IMR-90 (cell line): Measurements from ENCODE around the gene MFAP3. TPM values are rescaled to one million over a fixed set of nuclear protein-coding genes. Genes with fewer than 3 reads are reported as not detected.

Experiments used
- ATAC-seq: fragments of 200-7000 bp; cut with Tn5 transposase; 2 replicates; pipeline ENCODE4 v1.9.1; 2020; ENCODE audit warnings: low read depth, mild to moderate bottlenecking, moderate library complexity
- BruUV-seq: library from RNA; stranded (reverse); fragments of 400-500 nt; replicated peaks from 2 replicates; lab custom pipeline; 2021; lab: Mats Ljungman, UMichigan
- CTCF ChIA-PET: fragments of 300-600 bp; formaldehyde crosslinking; extraction: SDS; loops from one replicate; lab custom pipeline; 2021; ENCODE audit warnings: antibody characterized with exemption; lab: Yijun Ruan, JAX
- POLR2A ChIA-PET: fragments of 300-600 bp; sonication (Branson Sonifier 250); formaldehyde crosslinking; loops from one replicate; lab custom pipeline; 2022; ENCODE audit warnings: antibody characterized with exemption; ENCODE audit not compliant: unreplicated experiment; lab: Charles Lee
- DNase-seq: peaks from one replicate; pipeline ENCODE4 v3.0.0; 2013
- H2AFZ ChIP-seq: replicated peaks from 2 replicates; pipeline ENCODE3; 2013; ENCODE audit warnings: low read length, mild to moderate bottlenecking; ENCODE audit not compliant: poor library complexity
- H2AK5ac ChIP-seq: 2 replicates; pipeline ENCODE4 v1.6.1; 2013; ENCODE audit warnings: low read depth, low read length, inconsistent platforms
- H2AK9ac ChIP-seq: replicated peaks from 2 replicates; pipeline ENCODE3; 2013; ENCODE audit warnings: mild to moderate bottlenecking, low read depth, low read length, moderate library complexity; ENCODE audit not compliant: poor library complexity
- H2BK120ac ChIP-seq: 2 replicates; pipeline ENCODE4 v1.6.1; 2013; ENCODE audit warnings: low read depth, low read length, inconsistent platforms
- H2BK15ac ChIP-seq: 3 replicates; pipeline ENCODE4 v1.6.1; 2013; ENCODE audit warnings: low read depth, low read length, inconsistent platforms
- H2BK20ac ChIP-seq: 2 replicates; pipeline ENCODE4 v1.6.1; 2013; ENCODE audit warnings: low read depth, mild to moderate bottlenecking, inconsistent platforms, low read length, moderate library complexity
- H2BK5ac ChIP-seq: 2 replicates; pipeline ENCODE4 v1.6.1; 2013; ENCODE audit warnings: mild to moderate bottlenecking, low read depth, low read length, inconsistent platforms; ENCODE audit not compliant: poor library complexity, severe bottlenecking
- H3K14ac ChIP-seq: replicated peaks from 2 replicates; pipeline ENCODE4 v1.6.1; 2013; ENCODE audit warnings: low read depth, low read length, inconsistent platforms
- H3K18ac ChIP-seq: 2 replicates; pipeline ENCODE4 v1.6.1; 2013; ENCODE audit warnings: low read depth, low read length, control low read depth
- H3K23ac ChIP-seq: 2 replicates; pipeline ENCODE4 v1.6.1; 2013; ENCODE audit warnings: low read depth, low read length, inconsistent platforms
- H3K27ac ChIP-seq: 2 replicates; pipeline ENCODE4 v1.5.1; 2013; ENCODE audit warnings: mild to moderate bottlenecking, control low read depth, low read length; ENCODE audit not compliant: insufficient read depth
- H3K27me3 ChIP-seq: 2 replicates; pipeline ENCODE4 v1.6.1; 2013; ENCODE audit warnings: low read length; ENCODE audit not compliant: control insufficient read depth, insufficient read depth
- H3K36me3 ChIP-seq: 2 replicates; pipeline ENCODE4 v1.6.1; 2013; ENCODE audit warnings: low read length, mixed read lengths; ENCODE audit not compliant: control insufficient read depth, insufficient read depth
- H3K4ac ChIP-seq: 2 replicates; pipeline ENCODE4 v1.6.1; 2013; ENCODE audit warnings: low read depth, low read length, inconsistent platforms
- H3K4me1 ChIP-seq: 2 replicates; pipeline ENCODE4 v1.6.1; 2013; ENCODE audit warnings: low read length, mixed read lengths; ENCODE audit not compliant: control insufficient read depth, insufficient read depth
- H3K4me2 ChIP-seq: 2 replicates; pipeline ENCODE4 v1.6.1; 2013; ENCODE audit warnings: low read depth, mild to moderate bottlenecking, control low read depth, low read length, moderate library complexity
- H3K4me3 ChIP-seq: 2 replicates; pipeline ENCODE4 v1.5.1; 2013; ENCODE audit warnings: low read depth, mild to moderate bottlenecking, control low read depth, low read length, moderate library complexity; ENCODE audit not compliant: insufficient read depth
- H3K56ac ChIP-seq: 2 replicates; pipeline ENCODE4 v1.6.1; 2013; ENCODE audit warnings: low read length, inconsistent platforms; ENCODE audit not compliant: insufficient read depth; ENCODE audit errors: extremely low read depth
- H3K79me1 ChIP-seq, 2 experiments: 2 replicates each; pipeline ENCODE4 v1.6.1; 2013; ENCODE audit warnings: low read length in 2 of 2, inconsistent platforms in 1 of 2, low read depth in 1 of 2
- H3K9ac ChIP-seq: 2 replicates; pipeline ENCODE4 v1.6.1; 2013; ENCODE audit warnings: low read depth, low read length, control low read depth
- H3K9me1 ChIP-seq: 2 replicates; pipeline ENCODE4 v1.6.1; 2013; ENCODE audit warnings: low read length, inconsistent platforms; ENCODE audit not compliant: insufficient read depth
- H3K9me3 ChIP-seq: 2 replicates; pipeline ENCODE4 v1.6.1; 2013; ENCODE audit warnings: low read length; ENCODE audit not compliant: control insufficient read depth, insufficient read depth
- H4K20me1 ChIP-seq: 2 replicates; pipeline ENCODE4 v1.6.1; 2013; ENCODE audit warnings: low read length, inconsistent platforms; ENCODE audit not compliant: insufficient read depth
- H4K5ac ChIP-seq: 2 replicates; pipeline ENCODE4 v1.6.1; 2013; ENCODE audit warnings: mild to moderate bottlenecking, low read depth, low read length, control low read depth
- H4K8ac ChIP-seq, 2 experiments: 2 replicates each; pipeline ENCODE4 v1.6.1; 2013; ENCODE audit warnings: low read depth in 2 of 2, low read length in 2 of 2, control low read depth in 1 of 2, inconsistent platforms in 1 of 2
- H4K91ac ChIP-seq: 2 replicates; pipeline ENCODE4 v1.6.1; 2013; ENCODE audit warnings: low read depth, low read length, inconsistent platforms; ENCODE audit not compliant: insufficient read depth
- CEBPB ChIP-seq: IDR thresholded peaks from 2 replicates; pipeline ENCODE4 v1.6.1; 2012; ENCODE audit warnings: low read depth, low read length, improper control_type of control experiment
- WGBS, 2 experiments: methylation state at CpG; one replicate each; pipeline versions ENCODE4 v1.1.5 to v1.1.7; 2013; ENCODE audit warnings: missing lambda C conversion rate in 2 of 2; ENCODE audit not compliant: insufficient read length in 1 of 2; ENCODE audit errors: extremely low coverage in 2 of 2; 5-methylcytosine and 5-hydroxymethylcytosine counted together
- dilution Hi-C: fragments of 300-500 bp; cut with HindIII; formaldehyde crosslinking; loops from one replicate; pipeline ENCODE4 v1.14.3; 2018; ENCODE audit warnings: low sequenced_read_pairs; ENCODE audit not compliant: unreplicated experiment
- in situ Hi-C: fragments of 300-500 bp; cut with MboI; formaldehyde crosslinking; loops from 3 replicates; pipeline ENCODE4 v1.14.3; 2019; ENCODE audit warnings: low sequenced_read_pairs, inconsistent platforms, mixed read lengths
- intact Hi-C: fragments of 100-400 bp; cut with micrococcal nuclease; formaldehyde crosslinking; loops from 2 replicates; pipeline ENCODE4 v1.10.0; 2022
- polyA plus RNA-seq, 3 experiments: library from polyadenylated mRNA; depleted of rRNA; stranded (reverse); fragments of >200 nt; gene quantifications; 2 replicates each; pipeline ENCODE4 v1.2.3, GENCODE V29; 2012; ENCODE audit warnings: low replicate concordance in 1 of 3
- total RNA-seq: library from RNA; depleted of rRNA; stranded (reverse); fragments of >200 nt; gene quantifications from 2 replicates; pipeline ENCODE4 v1.2.3, GENCODE V29; 2012

MFAP3 gene
- total and polyA plus RNA-seq, 2 of the 4 experiments (the other 2 are of a cell fraction) = 15.2 to 67.0 TPM

DNA sequence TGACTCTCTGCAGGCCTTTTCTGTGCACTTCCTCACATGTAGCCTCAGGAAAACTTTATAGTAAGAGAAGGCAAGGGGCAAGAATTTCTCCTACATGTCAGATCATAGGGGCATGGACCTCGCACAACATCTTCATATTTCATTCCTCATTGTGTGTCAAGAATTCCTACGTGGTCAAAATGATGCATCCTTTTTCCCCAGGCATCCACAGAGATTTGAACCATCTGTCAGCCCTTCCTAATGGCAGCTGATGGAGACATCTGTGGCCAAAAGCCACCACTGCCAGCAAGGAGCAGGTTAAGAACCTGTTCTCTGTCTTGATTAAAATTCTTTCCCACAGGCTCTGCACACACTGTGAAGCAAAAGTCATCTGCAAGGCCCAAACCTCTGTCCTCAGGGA lies 42.5 kb downstream of the MFAP3 start:
- Histone ChIP-seq H2BK15ac (no peak overlapping the region), H3K9me3 (no peaks in the 10 kb centered on the region), H3K9ac (no peak overlapping the region), H3K4me2 (no peak overlapping the region), H2AK9ac (no peak overlapping the region), H3K4me3 (no peak overlapping the region), H3K9me1 (no peaks in the 10 kb centered on the region; the same call in 1 of the 2 replicates), H3K4ac (no peak overlapping the region), H4K5ac (no peak overlapping the region), H3K79me1 (no peaks in the 10 kb centered on the region), H4K8ac (no peak overlapping the region), H2AFZ (no peak overlapping the region), H2BK5ac (no peak overlapping the region), H3K14ac (no peak overlapping the region), H3K27me3 (peaks cover 11% of the 10 kb centered on the region), H3K4me1 (no peaks in the 10 kb centered on the region), H3K23ac (no peak overlapping the region), H4K91ac (no peak overlapping the region), H3K56ac (no peak overlapping the region), H3K36me3 (no peaks in the 10 kb centered on the region), H4K20me1 (no peaks in the 10 kb centered on the region), H2BK120ac (no peak overlapping the region), H2BK20ac (no peak overlapping the region), H3K18ac (no peak overlapping the region), H3K27ac (no peak overlapping the region), H2AK5ac (no peak overlapping the region)
- POLR2A ChIA-PET = no interaction called here
- dilution Hi-C loops = no loop called here
- in situ Hi-C loops = no loop called here
- CTCF ChIA-PET = no interaction called here
- intact Hi-C loops = no loop called here
- no peak for ATAC-seq
- TF ChIP-seq CEBPB = no peak
- DNase-seq = no peak
- BruUV-seq = no TSS peak
- WGBS, 2 experiments = no CpG with 5 or more reads among the region's 2 CpGs
